MCF 10A (cell line): Measurements from ENCODE around the gene HDAC6. TPM values are rescaled to one million over a fixed set of nuclear protein-coding genes. Genes with fewer than 3 reads are reported as not detected.

Source experiments
- BruUV-seq: library from RNA; stranded (reverse); fragments of 400-500 nt; replicated peaks from 2 replicates; lab custom pipeline; 2021; lab: Mats Ljungman, UMichigan
- CTCF ChIA-PET: fragments of 300-600 bp; sonication (Branson Sonifier 250); formaldehyde crosslinking; extraction: SDS; loops from one replicate; lab custom pipeline; 2021; ENCODE audit warnings: antibody characterized with exemption, inconsistent platforms; lab: Yijun Ruan, JAX
- POLR2A ChIA-PET: fragments of 300-600, 350-650 bp; sonication (Branson Sonifier 250); formaldehyde crosslinking; extraction: SDS; loops from one replicate; lab custom pipeline; 2020; ENCODE audit warnings: antibody characterized with exemption, inconsistent platforms; lab: Yijun Ruan, JAX
- DNase-seq: peaks from one replicate; pipeline ENCODE4 v3.0.0-alpha.2; 2018; ENCODE audit not compliant: unreplicated experiment
- H3K27ac Mint-ChIP-seq: one replicate; pipeline ENCODE4 v1.8.0; 2022; ENCODE audit warnings: mild to moderate bottlenecking, low read depth, mixed read lengths; ENCODE audit not compliant: unreplicated experiment
- H3K27me3 Mint-ChIP-seq: one replicate; pipeline ENCODE4 v1.8.0; 2022; ENCODE audit warnings: mixed read lengths; ENCODE audit not compliant: insufficient read depth, unreplicated experiment
- H3K36me3 Mint-ChIP-seq: one replicate; pipeline ENCODE4 v1.8.0; 2022; ENCODE audit warnings: mild to moderate bottlenecking, moderate library complexity, mixed read lengths; ENCODE audit not compliant: insufficient read depth, unreplicated experiment
- H3K4me1 Mint-ChIP-seq: one replicate; pipeline ENCODE4 v1.8.0; 2022; ENCODE audit warnings: mixed read lengths; ENCODE audit not compliant: insufficient read depth, unreplicated experiment
- H3K4me3 Mint-ChIP-seq: one replicate; pipeline ENCODE4 v1.8.0; 2022; ENCODE audit warnings: mild to moderate bottlenecking, moderate library complexity, mixed read lengths; ENCODE audit not compliant: unreplicated experiment
- H3K9me3 Mint-ChIP-seq: one replicate; pipeline ENCODE4 v1.8.0; 2022; ENCODE audit warnings: mixed read lengths; ENCODE audit not compliant: unreplicated experiment
- intact Hi-C: fragments of 100-400 bp; cut with micrococcal nuclease; formaldehyde crosslinking; loops from 2 replicates; pipeline ENCODE4 v1.14.1; 2022
- total RNA-seq: library from RNA; stranded (reverse); gene quantifications from 2 replicates; pipeline ENCODE4 v1.2.3, GENCODE V29; 2022
- TF ChIP-seq, protein P1 (sequence below): fragments of 200-600 bp; IDR thresholded peaks from one replicate; pipeline ENCODE4 v1.8.0; 2022; ENCODE audit warnings: antibody characterized with exemption, mild to moderate bottlenecking; ENCODE audit not compliant: unreplicated experiment

The HDAC6 gene
- total RNA-seq, 1 experiment from 2014 or later = 45.1 TPM

DNA sequence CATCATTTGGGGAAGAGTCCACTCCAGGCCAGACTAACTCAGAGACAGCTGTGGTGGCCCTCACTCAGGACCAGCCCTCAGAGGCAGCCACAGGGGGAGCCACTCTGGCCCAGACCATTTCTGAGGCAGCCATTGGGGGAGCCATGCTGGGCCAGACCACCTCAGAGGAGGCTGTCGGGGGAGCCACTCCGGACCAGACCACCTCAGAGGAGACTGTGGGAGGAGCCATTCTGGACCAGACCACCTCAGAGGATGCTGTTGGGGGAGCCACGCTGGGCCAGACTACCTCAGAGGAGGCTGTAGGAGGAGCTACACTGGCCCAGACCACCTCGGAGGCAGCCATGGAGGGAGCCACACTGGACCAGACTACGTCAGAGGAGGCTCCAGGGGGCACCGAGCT, 21.2 kb downstream of the HDAC6 start:
- TF ChIP-seq, protein P1, sequence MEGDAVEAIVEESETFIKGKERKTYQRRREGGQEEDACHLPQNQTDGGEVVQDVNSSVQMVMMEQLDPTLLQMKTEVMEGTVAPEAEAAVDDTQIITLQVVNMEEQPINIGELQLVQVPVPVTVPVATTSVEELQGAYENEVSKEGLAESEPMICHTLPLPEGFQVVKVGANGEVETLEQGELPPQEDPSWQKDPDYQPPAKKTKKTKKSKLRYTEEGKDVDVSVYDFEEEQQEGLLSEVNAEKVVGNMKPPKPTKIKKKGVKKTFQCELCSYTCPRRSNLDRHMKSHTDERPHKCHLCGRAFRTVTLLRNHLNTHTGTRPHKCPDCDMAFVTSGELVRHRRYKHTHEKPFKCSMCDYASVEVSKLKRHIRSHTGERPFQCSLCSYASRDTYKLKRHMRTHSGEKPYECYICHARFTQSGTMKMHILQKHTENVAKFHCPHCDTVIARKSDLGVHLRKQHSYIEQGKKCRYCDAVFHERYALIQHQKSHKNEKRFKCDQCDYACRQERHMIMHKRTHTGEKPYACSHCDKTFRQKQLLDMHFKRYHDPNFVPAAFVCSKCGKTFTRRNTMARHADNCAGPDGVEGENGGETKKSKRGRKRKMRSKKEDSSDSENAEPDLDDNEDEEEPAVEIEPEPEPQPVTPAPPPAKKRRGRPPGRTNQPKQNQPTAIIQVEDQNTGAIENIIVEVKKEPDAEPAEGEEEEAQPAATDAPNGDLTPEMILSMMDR = no peak
- intact Hi-C loops = no loop called here
- Mint-ChIP-seq H3K27ac (no peak overlapping the region), H3K36me3 (peaks cover 27% of the 10 kb centered on the region), H3K4me1 (no peaks in the 10 kb centered on the region), H3K9me3 (peaks cover 8% of the 10 kb centered on the region), H3K27me3 (no peaks in the 10 kb centered on the region), H3K4me3 (no peak overlapping the region)
- ChIA-PET POLR2A (interaction anchor here (0.6 kb wide), 1 partner anchor 22 kb away, joined by 3 read pairs; no protein-coding TSS in a partner anchor), CTCF (interaction anchor here (0.9 kb wide), 1 partner anchor 987 kb away, joined by 5 read pairs; no protein-coding TSS in a partner anchor)
- TSS peak; percentile 33 for BruUV-seq
- DNase-seq = no peak

DNA sequence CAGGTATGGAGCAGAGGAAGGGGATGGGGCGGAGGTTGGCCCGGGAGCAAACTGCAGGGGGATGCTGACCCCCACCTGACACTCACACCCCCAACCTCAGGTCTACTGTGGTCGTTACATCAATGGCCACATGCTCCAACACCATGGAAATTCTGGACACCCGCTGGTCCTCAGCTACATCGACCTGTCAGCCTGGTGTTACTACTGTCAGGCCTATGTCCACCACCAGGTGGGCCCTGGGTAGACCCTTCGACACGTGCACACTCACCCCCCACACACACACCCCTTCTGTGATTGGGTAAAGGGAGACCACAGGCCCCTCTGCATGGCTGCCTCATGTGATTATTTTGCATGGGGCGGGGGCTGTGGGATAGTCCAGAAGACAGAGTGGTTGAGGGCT, 22.2 kb downstream of the HDAC6 start:
- Mint-ChIP-seq H3K4me1 (no peaks in the 10 kb centered on the region), H3K36me3 (peaks cover 27% of the 10 kb centered on the region), H3K27ac (no peak overlapping the region), H3K9me3 (peaks cover 8% of the 10 kb centered on the region), H3K27me3 (no peaks in the 10 kb centered on the region), H3K4me3 (no peak overlapping the region)
- POLR2A ChIA-PET = no interaction called here
- DNase-seq = no peak
- CTCF ChIA-PET = no interaction called here
- intact Hi-C loops = no loop called here
- TF ChIP-seq, protein P1 = no peak
- no TSS peak for BruUV-seq

DNA sequence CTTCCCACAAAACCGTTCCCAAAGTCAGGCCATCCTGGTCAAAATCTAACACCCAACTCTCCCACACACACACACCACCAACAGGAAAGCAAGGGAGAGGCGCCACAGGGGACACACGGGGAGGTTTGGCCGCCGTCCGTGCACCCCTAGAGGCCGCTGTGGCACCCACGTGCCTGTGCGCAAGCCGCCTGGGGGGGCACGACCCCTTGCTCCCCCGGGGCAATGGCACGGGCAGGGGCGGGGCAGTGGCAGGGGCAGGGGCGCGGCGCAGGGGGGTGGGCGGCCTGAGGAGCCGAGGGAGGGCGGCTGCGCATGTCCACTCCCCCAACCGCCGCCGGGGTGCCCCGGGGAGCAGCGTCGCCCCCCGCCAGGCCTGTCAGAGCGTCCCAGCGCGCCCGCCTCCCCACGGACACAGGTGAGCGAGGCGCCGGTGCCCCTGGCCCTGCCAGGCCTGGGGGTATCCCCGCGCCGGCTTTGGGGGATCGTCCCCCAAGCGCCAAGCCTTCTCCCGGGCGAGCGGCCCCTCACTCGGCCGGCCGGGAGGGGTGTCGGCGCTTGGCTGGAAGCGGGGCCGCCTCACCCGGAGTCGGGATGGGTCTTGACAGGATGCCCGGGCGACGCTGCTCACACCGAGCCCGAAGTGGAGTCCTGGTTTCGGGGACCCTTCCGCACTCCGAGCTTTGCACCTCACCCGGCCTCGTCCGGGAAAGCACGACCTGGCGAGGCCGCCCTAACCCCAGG, 24.4 kb downstream of the HDAC6 start, which contains the start of gene ERAS:
Gene ERAS (plus strand): TSS at position 379 of the 741 bp plus-strand sequence. CDS start 2,611 bp downstream, outside the sequence.
- H3K27ac Mint-ChIP-seq = no peak within 1 kb of the TSS
- no peaks in the 10 kb centered on the region for H3K9me3 Mint-ChIP-seq
- CTCF ChIA-PET = interaction anchor here (1.1 kb wide), 1 partner anchor 8 kb away, joined by 3 read pairs; no protein-coding TSS in a partner anchor
- H3K36me3 Mint-ChIP-seq = peaks cover 18% of the 10 kb centered on the region
- H3K4me1 Mint-ChIP-seq = no peaks in the 10 kb centered on the region
- H3K4me3 Mint-ChIP-seq = no peak within 1 kb of the TSS
- no TSS peak for BruUV-seq
- no peaks in the 10 kb centered on the region for H3K27me3 Mint-ChIP-seq
- TF ChIP-seq, protein P1 = no peak
- DNase-seq = no peak
- POLR2A ChIA-PET = no interaction called here
- intact Hi-C loops = no loop called here

DNA sequence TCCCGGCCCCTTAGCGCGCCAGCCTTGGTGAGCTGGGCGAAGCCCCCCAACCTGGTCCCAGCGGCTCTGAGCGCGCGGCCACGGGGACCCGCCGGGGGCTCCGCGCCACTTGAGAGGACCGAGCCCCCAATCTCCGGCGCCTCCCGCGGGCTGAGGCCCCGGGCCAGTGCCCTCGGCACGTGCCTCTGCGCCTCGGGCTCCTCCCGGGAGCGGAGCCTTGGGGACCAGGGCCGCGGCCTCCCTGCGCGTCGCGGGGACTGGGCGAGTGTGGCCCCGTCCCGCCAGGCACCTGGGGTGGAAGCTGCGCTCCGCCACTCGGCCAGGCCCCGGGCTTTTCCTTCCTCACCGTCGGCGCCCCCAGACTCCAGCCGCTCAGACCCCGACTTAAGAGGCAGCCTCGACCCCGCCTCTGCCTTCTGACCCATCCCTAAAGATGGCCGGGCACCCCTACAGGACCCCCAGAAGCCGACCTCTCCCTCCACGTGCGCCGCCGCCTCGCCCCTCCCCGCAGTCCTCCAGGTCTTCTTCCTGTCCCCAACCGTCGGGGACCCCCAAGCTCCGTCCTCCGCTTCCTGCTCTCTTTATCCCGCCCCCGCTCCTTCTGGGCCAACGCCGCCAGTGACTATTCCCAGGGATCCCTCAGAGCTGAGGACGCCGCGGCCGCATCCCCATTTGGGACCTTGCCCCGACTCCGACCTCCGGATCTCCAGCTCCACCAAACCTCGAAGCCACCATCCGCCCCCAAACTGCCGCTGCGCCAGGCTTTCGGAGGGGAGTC, 25.2 kb downstream of the HDAC6 start:
- ChIA-PET CTCF (no interaction called here), POLR2A (no interaction called here)
- DNase-seq = no peak
- Mint-ChIP-seq H3K36me3 (peaks cover 12% of the 10 kb centered on the region), H3K9me3 (no peaks in the 10 kb centered on the region), H3K27me3 (no peaks in the 10 kb centered on the region), H3K4me3 (no peak overlapping the region), H3K4me1 (no peaks in the 10 kb centered on the region), H3K27ac (no peak overlapping the region)
- TF ChIP-seq, protein P1 = no peak
- BruUV-seq = no TSS peak
- intact Hi-C loops = no loop called here
